ENCODE results near the gene HDHD2. TPM values are rescaled to one million over a fixed set of nuclear protein-coding genes. Genes with fewer than 3 reads are reported as not detected.

The HDHD2 gene
- polyA plus RNA-seq, 1 donor (not counting 4 experiments of a cell fraction or from before 2014, with no cell fraction given), result 17.7 TPM

- peaks cover 6 to 20% of the 10 kb centered on the region in 2 experiments for H3K36me3 ChIP-seq (ENCODE audit: control insufficient read depth in 2 of 2, extremely low read depth in 1 of 2, insufficient read depth in 2 of 2, low read length in 2 of 2)
- DNase-seq (ENCODE audit: low read depth, low spot score) (no peak), FAIRE-seq (no peak)
- H3K9ac ChIP-seq (ENCODE audit: control insufficient read depth, extremely low read depth, insufficient read depth, low read length), result no peak overlapping the region
- H3K27me3 ChIP-seq (ENCODE audit: control insufficient read depth, extremely low read depth, insufficient read depth, low read length), result no peaks in the 10 kb centered on the region
- no peak overlapping the region for H3K4me3 ChIP-seq (ENCODE audit: control insufficient read depth in 2 of 3, extremely low read depth in 1 of 3, insufficient read depth in 2 of 3, low read depth in 1 of 3, low read length in 3 of 3)
- TF ChIP-seq CTCF (optimal IDR thresholded peaks at IDR 0.05 in 1 of 3, IDR thresholded peaks at IDR 0.05 in 1 of 3, conservative IDR thresholded peaks at IDR 0.05 in 1 of 3; ENCODE audit: extremely low read depth in 1 of 3, insufficient read depth in 2 of 3, low read length in 3 of 3), result no peak
- no peak for TF ChIP-seq EZH2 (IDR thresholded peaks at IDR 0.05; ENCODE audit: low read length)
- H3K27ac ChIP-seq (ENCODE audit: control insufficient read depth, insufficient read depth, low read length), result no peak overlapping the region
- no peaks in the 10 kb centered on the region for H4K20me1 ChIP-seq (ENCODE audit: control insufficient read depth, extremely low read depth, insufficient read depth, low read length)
- H2AFZ ChIP-seq (ENCODE audit: control insufficient read depth, low read length), result no peak overlapping the region
- H3K4me1 ChIP-seq (ENCODE audit: control insufficient read depth, extremely low read depth, insufficient read depth, low read length), result no peaks in the 10 kb centered on the region
- no peak overlapping the region for H3K4me2 ChIP-seq (ENCODE audit: control insufficient read depth, extremely low read depth, insufficient read depth, low read depth, low read length)
- no peaks in the 10 kb centered on the region for H3K9me3 ChIP-seq (ENCODE audit: control insufficient read depth, low read depth, low read length)
- no peaks in the 10 kb centered on the region for H3K9me1 ChIP-seq (ENCODE audit: control insufficient read depth, extremely low read depth, insufficient read depth, low read length)
- dilution Hi-C loops (cut with MboI; ENCODE audit: extremely low pct_ligation_motif_present, low sequenced_read_pairs), result no loop called here
- no peaks in the 10 kb centered on the region for H3K79me2 ChIP-seq (ENCODE audit: control insufficient read depth, insufficient read depth, low read length)
Measured at GRCh38 chr18:47109720-47110119, 40.6 kb downstream of the HDHD2 start.

DNA sequence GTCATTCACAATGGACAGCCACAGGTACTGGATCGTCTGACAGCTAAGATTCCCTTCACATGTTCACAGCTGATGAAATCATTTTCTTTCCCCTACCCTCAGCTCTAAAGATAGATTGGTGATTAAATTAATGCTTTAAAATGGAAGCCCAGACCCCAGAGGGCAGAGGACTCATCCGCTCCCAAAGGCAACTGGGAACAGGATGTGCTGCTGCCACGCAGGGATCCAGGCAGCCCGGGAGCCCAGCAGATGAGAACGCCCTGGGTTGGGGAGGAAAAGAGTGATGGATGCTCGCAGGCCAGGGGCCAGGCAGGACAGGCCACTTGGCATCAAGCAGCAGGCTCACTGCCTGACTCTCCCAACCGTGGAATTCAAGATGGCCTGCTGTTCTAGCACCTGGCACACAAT is 41.3 kb downstream of the HDHD2 start:
- peaks cover 6 to 22% of the 10 kb centered on the region in 2 experiments for H3K36me3 ChIP-seq (ENCODE audit: control insufficient read depth in 2 of 2, extremely low read depth in 1 of 2, insufficient read depth in 2 of 2, low read length in 2 of 2)
- no peak for FAIRE-seq

DNA sequence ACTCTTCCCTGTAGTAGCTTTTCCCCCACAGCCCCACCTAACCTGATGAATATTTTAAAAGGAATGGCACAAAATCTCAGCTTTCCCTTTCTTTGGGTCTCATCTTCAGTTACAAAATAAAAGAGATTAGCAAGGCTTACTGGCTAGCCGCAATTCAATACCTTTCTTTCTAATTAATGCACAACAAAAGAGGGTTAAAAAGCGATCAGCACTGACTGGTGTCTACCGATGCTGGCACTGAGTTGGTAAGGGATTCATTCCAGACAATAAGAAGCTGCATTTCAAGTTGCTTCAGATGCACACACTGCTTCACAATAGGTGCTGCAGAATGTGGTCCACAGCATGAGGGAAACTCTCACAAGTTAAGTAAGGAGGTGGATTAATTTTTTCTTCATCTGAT is 41.9 kb downstream of the HDHD2 start:
- TF ChIP-seq EZH2 (IDR thresholded peaks at IDR 0.05; ENCODE audit: low read length) (no peak), CTCF (optimal IDR thresholded peaks at IDR 0.05 in 1 of 3, IDR thresholded peaks at IDR 0.05 in 1 of 3, conservative IDR thresholded peaks at IDR 0.05 in 1 of 3; ENCODE audit: extremely low read depth in 1 of 3, insufficient read depth in 2 of 3, low read length in 3 of 3) (no peak)
- H2AFZ ChIP-seq (ENCODE audit: control insufficient read depth, low read length), result no peak overlapping the region
- H4K20me1 ChIP-seq (ENCODE audit: control insufficient read depth, extremely low read depth, insufficient read depth, low read length), result no peaks in the 10 kb centered on the region
- no peak overlapping the region for H3K4me2 ChIP-seq (ENCODE audit: control insufficient read depth, extremely low read depth, insufficient read depth, low read depth, low read length)
- no peak overlapping the region for H3K27ac ChIP-seq (ENCODE audit: control insufficient read depth, insufficient read depth, low read length)
- peaks cover 6 to 22% of the 10 kb centered on the region in 2 experiments for H3K36me3 ChIP-seq (ENCODE audit: control insufficient read depth in 2 of 2, extremely low read depth in 1 of 2, insufficient read depth in 2 of 2, low read length in 2 of 2)
- H3K4me1 ChIP-seq (ENCODE audit: control insufficient read depth, extremely low read depth, insufficient read depth, low read length), result no peaks in the 10 kb centered on the region
- H3K4me3 ChIP-seq (ENCODE audit: control insufficient read depth in 2 of 3, extremely low read depth in 1 of 3, insufficient read depth in 2 of 3, low read depth in 1 of 3, low read length in 3 of 3), result no peak overlapping the region
- DNase-seq (ENCODE audit: low read depth, low spot score) (no peak), FAIRE-seq (no peak)
- no peak overlapping the region for H3K9ac ChIP-seq (ENCODE audit: control insufficient read depth, extremely low read depth, insufficient read depth, low read length)
- H3K79me2 ChIP-seq (ENCODE audit: control insufficient read depth, insufficient read depth, low read length), result no peaks in the 10 kb centered on the region
- H3K9me1 ChIP-seq (ENCODE audit: control insufficient read depth, extremely low read depth, insufficient read depth, low read length), result no peaks in the 10 kb centered on the region
- dilution Hi-C loops (cut with MboI; ENCODE audit: extremely low pct_ligation_motif_present, low sequenced_read_pairs), result no loop called here
- H3K27me3 ChIP-seq (ENCODE audit: control insufficient read depth, extremely low read depth, insufficient read depth, low read length), result no peaks in the 10 kb centered on the region
- H3K9me3 ChIP-seq (ENCODE audit: control insufficient read depth, low read depth, low read length), result no peaks in the 10 kb centered on the region

More for the DNA sequence above, 41.3 kb downstream of the HDHD2 start:
- Histone ChIP-seq H3K9me3 (ENCODE audit: control insufficient read depth, low read depth, low read length) (no peaks in the 10 kb centered on the region), H3K9me1 (ENCODE audit: control insufficient read depth, extremely low read depth, insufficient read depth, low read length) (no peaks in the 10 kb centered on the region), H4K20me1 (ENCODE audit: control insufficient read depth, extremely low read depth, insufficient read depth, low read length) (no peaks in the 10 kb centered on the region), H2AFZ (ENCODE audit: control insufficient read depth, low read length) (no peak overlapping the region), H3K27me3 (ENCODE audit: control insufficient read depth, extremely low read depth, insufficient read depth, low read length) (no peaks in the 10 kb centered on the region), H3K27ac (ENCODE audit: control insufficient read depth, insufficient read depth, low read length) (no peak overlapping the region), H3K79me2 (ENCODE audit: control insufficient read depth, insufficient read depth, low read length) (no peaks in the 10 kb centered on the region), H3K9ac (ENCODE audit: control insufficient read depth, extremely low read depth, insufficient read depth, low read length) (no peak overlapping the region), H3K4me1 (ENCODE audit: control insufficient read depth, extremely low read depth, insufficient read depth, low read length) (no peaks in the 10 kb centered on the region), H3K4me3 (ENCODE audit: control insufficient read depth in 2 of 3, extremely low read depth in 1 of 3, insufficient read depth in 2 of 3, low read depth in 1 of 3, low read length in 3 of 3) (no peak overlapping the region), H3K4me2 (ENCODE audit: control insufficient read depth, extremely low read depth, insufficient read depth, low read depth, low read length) (no peak overlapping the region)
- dilution Hi-C loops (cut with MboI; ENCODE audit: extremely low pct_ligation_motif_present, low sequenced_read_pairs), result no loop called here
- no peak for DNase-seq (ENCODE audit: low read depth, low spot score)
- TF ChIP-seq EZH2 (IDR thresholded peaks at IDR 0.05; ENCODE audit: low read length), result no peak

Measured in keratinocyte (primary cell).